GM21723 (cell line): Measurements from ENCODE around the gene STT3A.

Experiments used
- ATAC-seq: cut with Tn5 transposase; IDR thresholded peaks from one replicate; pipeline ENCODE4 v1.9.1; 2021; ENCODE audit warnings: mild to moderate bottlenecking, moderate library complexity; ENCODE audit not compliant: unreplicated experiment

Gene STT3A

GRCh38 chr11:125587480-125587879 lies 5.2 kb upstream of the STT3A start:
- ATAC-seq: no peak

GRCh38 chr11:125588505-125588904 lies 4.1 kb upstream of the STT3A start:
- no peak for ATAC-seq

GRCh38 chr11:125591649-125592304 lies 875 bp upstream of the STT3A start:
- ATAC-seq: peak; percentile 24

- no peak for ATAC-seq
These were observed 615 bp downstream of the STT3A start for GRCh38 chr11:125593114-125593820.

GRCh38 chr11:125594958-125595357 lies 2.3 kb downstream of the STT3A start:
- no peak for ATAC-seq

GRCh38 chr11:125600663-125601062 lies 8.0 kb downstream of the STT3A start:
- no peak for ATAC-seq

- ATAC-seq: no peak
These were observed 10.6 kb downstream of the STT3A start for GRCh38 chr11:125603207-125603606.

- ATAC-seq: no peak
These were observed 12.8 kb downstream of the STT3A start for GRCh38 chr11:125605417-125605816.

- no peak for ATAC-seq
These were observed 16.9 kb downstream of the STT3A start for GRCh38 chr11:125609545-125609944.

- ATAC-seq: no peak
These were observed 25.7 kb downstream of the STT3A start for GRCh38 chr11:125618383-125618782.

GRCh38 chr11:125621995-125622394 lies 29.3 kb downstream of the STT3A start:
- ATAC-seq: no peak

- no peak for ATAC-seq
These were observed 30.4 kb downstream of the STT3A start for GRCh38 chr11:125623064-125623463.

- ATAC-seq: no peak
These were observed 32.1 kb downstream of the STT3A start, which contains the start of gene CHEK1 for GRCh38 chr11:125624756-125625213. Gene CHEK1, plus strand, starts transcription at chr11:125625163. Its CDS starts 1,606 bp downstream, at chr11:125626769.

- ATAC-seq: no peak
These were observed 32.6 kb downstream of the STT3A start for GRCh38 chr11:125625225-125625629.

GRCh38 chr11:125625630-125626287 lies 33.1 kb downstream of the STT3A start:
- ATAC-seq: peak; percentile 88

- peak; percentile 37 for ATAC-seq
These were observed 33.8 kb downstream of the STT3A start for GRCh38 chr11:125626288-125626950.

- ATAC-seq: no peak
These were observed 34.7 kb downstream of the STT3A start for GRCh38 chr11:125627236-125627910.

GRCh38 chr11:125637840-125638239 lies 45.2 kb downstream of the STT3A start:
- no peak for ATAC-seq

GRCh38 chr11:125638315-125638714 lies 45.7 kb downstream of the STT3A start:
- no peak for ATAC-seq

- no peak for ATAC-seq
These were observed 53.2 kb downstream of the STT3A start for GRCh38 chr11:125645871-125646270.
